Measurements from ENCODE around the gene COMT.

The COMT gene

DNA sequence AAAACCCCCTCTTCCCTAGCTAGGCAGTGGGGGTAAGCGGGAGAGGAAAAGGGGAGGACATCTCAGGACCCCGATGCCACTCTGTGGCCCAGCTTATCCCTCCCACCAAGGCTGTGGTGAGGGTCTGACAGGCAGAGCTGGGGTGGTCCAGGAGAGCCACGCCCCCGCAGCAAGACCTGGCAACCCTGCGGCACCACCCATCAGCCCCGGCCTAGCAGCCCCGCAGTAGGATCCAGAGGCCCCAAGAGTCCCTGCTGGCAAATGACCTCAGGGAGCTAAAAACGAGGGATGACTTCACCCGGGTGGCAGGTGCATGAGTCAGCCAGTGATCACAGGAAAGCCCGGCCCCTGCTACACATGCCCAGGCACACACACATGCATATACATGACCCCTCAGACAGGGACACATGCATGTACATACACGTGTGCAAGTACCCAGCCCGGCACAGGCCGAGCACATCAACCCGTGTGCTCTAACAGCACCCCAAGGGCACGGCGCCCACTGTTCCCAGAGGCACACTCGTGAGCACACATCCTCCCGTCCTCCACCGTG, 42.7 kb downstream of the COMT start:
- DNase-seq = peak; percentile 66

GRCh38 chr22:19984851-19985811, 43.6 kb downstream of the COMT start:
- no peak for DNase-seq

DNA sequence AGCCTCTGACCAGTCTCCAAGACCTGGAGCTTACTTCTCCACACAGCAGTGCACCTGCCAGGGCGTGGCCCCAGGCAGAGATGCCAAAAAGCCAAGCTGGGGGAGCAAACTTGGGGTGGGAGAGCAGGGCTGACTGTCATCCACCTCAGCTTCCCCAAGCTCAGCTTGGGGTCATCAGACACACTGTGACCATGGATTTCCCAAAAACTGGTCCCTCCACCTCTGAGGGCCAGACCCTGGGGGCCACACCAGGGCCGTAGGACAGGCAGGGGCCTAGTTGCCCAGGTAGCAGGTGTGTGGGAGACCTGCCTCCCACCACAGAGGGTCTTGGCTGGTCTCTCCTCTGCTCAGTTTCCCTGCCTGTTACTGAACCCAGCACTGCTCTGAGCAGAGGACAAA, 44.4 kb downstream of the COMT start:
- no peak for DNase-seq

DNA sequence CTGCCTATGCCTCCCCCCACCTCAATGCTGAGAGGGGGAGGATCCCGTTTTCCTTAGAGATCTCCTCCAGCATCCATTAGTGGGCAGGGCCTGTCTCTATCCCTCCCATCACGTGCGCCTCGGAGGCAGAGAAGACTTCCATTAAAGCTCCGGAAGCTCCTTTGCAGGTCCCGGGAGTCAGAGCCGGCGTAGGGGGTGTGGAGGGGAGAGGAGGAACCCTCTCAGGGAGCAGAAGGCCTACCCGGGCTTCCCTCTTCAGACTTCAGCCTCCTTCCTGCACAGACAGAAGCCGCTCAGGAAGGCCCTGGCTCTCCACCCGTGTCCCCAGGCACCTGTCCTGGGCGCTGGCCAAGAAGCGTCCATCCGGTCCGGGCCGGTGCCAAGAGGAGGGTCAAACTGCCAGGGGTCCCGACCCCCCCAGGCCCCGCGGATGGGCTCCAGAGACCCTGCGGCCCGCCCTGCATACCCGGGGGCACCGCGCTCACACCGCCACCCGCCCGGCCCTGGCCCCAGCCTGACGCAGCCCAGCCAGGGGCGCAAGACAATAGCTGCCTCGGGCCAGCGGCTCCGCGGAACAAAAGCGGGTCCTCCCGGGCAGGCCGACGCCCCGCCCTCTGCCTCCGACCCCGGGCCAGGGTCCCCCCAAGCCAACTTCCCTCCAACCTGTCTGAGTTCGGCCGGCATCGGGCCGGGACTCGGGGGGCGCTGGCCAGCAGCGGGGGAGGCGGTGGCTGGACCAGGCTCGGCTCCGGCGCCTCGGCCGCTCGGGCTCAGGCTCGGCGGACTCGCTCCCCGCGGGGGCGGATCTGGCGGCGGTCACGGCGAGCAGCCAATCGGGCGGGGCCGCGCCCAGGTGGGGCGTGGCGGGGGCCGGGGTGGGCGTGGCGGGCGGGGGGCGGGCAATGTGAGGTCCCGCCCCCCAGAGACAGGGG, 45.1 kb downstream of the COMT start:
- DNase-seq = peak; percentile 85

- no peak for DNase-seq
Measured at GRCh38 chr22:19987394-19988306, 46.1 kb downstream of the COMT start.

DNA sequence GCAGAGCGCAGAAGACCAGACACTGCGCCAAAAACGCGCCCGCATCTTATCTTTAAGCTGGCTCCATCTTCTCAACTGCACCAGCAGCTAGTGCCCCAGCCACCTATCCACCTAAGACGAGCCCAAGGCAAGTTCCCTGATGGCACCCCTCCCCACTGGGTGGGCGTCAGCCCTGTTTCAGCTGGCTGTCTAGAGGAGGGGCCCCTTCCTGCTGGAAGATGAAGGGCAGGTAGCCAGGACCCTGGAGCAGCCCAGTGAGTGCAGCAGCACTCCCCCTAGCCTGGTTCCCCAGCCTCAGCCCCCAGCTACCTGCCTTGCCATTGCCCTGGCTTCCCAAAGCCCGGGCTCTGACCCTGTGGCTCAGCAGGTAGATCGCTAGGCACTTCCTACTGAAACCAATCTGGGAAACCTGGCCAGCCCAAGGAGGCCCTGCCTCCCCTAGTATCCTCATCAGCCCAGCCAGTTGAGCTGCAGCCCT, 46.8 kb downstream of the COMT start:
- DNase-seq = no peak

DNA sequence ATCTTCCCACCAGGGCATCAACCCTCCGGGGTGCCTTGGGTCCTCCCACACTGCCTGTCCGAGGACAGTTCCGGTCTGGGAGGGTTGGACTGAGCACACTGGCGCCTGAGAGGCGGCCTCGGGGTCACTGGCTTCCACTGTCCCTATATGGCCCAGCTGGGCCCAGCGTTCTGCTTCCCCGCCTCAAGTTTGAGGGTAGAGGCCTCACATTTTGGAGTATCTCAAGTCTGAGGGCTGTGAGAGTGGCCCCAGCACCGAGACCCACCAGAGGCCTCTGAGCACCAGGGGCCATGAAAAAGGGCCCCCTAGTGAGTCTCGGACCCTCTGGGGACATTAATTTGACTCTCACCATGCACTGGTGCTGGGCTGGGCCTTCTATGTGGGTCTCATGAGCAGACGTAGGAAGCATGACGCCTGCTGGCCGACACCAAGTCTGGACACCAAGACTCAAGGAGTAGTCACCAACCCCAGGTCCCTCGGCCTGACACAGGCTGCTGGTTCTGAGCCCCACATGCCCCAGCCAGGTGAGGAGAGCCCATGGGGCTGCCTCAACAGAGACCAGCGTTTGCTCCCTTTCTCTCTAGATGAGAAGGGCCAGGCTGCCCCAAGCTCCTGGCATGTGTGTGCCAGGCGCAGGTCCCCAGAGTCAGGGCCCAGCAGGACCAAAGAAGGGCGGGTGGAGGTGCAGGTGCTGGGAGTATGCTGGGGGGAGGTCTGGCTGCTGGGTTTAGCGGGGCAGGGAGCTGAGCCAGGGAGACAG, 47.6 kb downstream of the COMT start:
- DNase-seq = no peak

- no peak for DNase-seq
Measured at GRCh38 chr22:19989725-19990067, 48.1 kb downstream of the COMT start.

DNA sequence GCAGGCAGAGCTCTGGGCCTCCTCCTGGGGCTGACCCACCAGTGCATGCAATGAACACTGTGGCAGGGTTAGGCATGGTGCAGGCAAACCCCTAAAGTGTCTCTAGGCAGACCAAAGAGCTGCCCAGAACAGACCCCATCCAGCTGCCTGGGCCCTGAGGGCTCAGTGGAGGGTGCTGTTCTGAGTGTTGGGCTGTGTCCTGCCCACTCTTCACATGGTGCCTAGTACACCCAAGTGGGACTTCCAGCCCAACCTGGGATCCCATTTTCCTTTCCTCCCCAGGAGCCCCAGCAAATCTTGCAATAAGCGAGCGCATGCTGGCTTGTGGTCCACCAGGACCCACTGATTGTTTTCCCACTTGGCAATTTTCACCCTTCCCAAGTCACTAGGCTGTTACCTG, 48.6 kb downstream of the COMT start:
- DNase-seq = no peak

DNA sequence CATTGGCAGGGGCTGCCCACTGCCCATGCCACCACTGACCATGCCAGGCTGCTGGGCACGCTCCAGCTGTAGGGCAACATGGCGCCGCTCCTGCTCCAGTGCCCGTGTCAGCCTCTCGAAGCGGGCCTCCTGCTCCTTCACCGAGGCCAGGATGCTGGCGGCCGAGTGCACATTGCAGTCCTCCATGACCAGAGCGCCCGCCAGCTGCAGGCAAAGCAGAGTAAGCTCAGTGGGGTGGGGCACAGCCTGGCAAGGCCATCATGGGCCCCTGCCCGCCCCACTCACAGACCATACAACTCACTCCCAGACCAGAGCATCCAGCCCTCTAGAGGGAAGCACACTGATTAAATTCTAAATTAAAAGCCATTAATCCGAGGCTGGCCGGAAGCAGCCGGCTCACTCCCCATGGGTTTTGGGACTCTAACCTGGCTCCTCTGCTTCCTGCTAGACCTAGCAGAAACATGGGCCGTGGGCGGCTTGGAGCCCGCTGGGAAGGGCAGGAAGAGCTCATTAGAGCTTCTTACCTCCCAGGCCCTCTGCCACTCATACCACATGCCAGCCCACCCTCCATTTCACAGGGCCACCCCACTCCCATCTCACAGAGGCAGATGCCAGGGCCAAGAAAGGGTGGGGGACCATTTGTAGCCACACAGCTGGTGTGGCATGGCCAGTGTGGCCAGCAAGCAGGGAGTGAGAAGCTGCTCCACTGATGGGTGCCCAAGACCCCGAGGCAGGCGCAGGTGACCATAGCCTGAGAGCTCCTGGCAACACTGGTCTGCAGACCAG, 49.2 kb downstream of the COMT start:
- no peak for DNase-seq

GRCh38 chr22:19991395-19991644, 49.7 kb downstream of the COMT start:
- no peak for DNase-seq

DNA sequence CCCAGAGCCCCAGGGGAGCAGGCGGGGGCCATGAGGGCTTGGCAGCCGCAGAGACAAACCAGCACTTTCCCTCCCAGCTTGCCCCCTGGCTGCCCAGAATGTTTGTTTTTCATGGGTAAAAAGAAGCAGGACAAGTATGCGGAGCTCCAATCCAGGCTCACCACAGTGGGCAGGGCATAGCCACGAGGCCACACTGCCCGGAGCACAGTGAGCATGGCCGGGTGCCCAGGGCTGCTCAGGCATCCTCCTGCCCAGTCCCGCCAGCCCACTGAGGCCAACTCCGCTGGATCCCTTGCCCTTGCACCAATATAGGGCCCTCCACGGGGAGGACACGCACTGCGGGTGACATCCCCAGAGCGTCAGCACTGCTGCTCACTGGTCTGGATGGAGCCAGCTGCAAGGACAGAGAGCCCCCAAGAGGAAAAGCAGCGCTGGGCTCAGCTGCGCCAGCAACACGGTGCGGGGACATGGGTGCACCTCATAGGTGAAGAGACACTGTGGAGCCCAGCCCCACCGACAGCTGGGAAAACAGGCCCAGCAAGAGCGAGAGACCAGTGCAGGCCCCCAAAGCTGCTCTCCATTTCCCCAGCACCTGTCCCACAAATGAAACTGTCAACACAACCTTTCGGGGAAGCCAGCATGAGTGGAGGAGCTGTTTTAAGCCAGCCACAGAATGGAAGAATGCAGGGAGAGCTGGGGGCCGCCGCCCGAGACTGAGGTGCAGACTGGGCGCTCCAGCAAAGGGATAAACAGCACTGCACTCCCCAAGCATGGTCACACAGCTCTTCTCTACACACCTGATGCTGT, 50.3 kb downstream of the COMT start:
- DNase-seq = no peak

GRCh38 chr22:19992481-19992911, 50.9 kb downstream of the COMT start:
- no peak for DNase-seq

DNA sequence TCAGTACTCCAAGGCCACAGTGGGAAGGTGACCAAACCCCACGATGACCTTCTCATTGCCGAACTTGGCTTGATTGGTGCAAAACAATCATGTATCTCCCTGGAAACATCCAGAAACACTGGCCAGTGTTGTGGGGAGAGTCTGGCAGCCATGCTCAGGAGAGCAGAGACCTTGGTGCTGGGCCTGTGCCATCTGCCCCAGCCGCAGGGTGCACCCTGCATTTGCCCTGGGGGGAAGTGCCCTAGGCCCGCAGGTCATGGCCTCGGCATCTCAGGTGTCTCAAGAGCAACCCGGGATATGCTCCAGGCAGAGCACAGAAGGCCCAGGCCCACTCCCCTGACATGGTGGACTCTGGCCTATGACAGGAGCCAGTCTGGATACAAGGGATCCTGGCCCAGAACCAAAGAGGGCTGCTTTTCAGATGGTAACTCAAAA, 51.4 kb downstream of the COMT start:
- DNase-seq = no peak

GRCh38 chr22:19993926-19994325, 52.4 kb downstream of the COMT start:
- DNase-seq = no peak

- DNase-seq = no peak
Measured at GRCh38 chr22:19994851-19995610, 53.5 kb downstream of the COMT start.

DNA sequence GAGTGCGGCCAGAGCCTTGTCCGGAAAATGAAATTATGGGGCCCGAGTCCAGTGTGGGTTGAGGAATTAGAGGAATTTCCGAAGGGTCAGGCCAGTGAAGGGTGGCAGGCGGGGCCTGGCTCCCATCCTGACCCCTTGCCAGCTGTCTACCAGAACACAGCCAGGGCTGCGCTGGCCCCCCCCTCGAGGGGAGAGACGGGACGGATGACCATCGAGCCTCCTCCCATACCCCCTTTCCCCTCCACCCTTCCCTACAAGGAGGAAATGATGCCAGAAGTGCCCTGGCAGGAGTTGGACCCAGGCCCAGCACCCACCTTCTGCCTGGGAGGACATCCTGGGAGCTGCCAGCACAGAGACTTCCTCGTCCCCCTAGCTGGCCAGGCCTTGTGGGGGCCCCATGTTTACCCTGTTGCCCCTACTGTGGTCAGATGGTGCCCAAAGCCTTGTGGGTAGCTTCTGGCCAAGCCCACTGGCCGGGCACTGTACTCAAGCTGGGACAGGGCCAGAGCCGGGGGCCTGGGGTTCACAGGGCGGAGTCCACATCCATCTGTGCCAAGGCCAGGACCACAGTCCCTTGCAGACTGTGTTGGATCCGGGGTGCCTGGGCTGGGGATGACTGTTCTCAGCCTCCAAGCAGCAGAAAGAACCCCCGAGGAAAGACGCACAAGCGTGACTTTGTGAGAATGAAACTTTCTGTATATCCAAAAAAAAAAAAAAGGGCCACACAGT, 54.2 kb downstream of the COMT start:
- DNase-seq = no peak

DNA sequence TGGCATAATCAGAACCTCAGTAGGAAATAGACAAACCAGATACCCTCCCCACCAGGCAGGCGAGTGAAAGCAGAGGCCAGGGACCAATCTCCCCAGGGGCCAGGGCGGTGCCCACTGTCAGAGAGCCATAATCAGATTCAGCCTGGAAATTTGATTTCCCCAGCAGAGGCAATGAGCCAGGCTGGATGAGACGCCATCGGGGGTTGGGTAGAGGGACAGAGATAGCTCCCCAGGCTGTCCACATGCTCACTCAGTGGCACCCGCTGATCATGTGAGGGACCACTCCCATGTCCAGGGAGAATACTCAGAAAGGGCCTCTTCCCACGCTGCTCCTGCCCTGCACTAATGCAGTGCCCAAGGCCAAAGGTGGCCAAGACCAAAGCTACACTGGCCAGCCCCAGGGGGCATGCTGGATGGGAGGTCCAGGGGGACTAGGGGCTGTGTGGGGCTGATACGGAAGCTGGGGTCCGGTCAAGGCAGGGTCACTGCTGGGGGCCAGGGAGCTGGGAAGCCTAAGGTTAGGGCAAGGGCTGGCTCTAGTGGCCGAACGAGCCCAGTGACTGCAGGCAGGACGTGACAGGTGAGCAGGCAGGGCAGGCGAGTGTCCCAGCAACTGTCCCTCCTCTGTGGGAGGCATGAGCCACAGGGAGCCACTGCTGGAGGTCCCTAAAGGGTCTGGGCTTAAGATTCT, 55.3 kb downstream of the COMT start:
- peak; percentile 56 for DNase-seq
